NCI-H1105 treated with DMSO at 0.1 percent for 48 hours (cell line): Measurements from ENCODE around the gene ARHGAP22.
A peak's percentile ranks its signal among the peaks of the same experiment; 100 is the strongest.
"Not testable (repeated sequence)": the region's sequence is repeated elsewhere in the genome, so short reads cannot be mapped to it uniquely, and the experiment has no call there.

Experiments used
- DNase-seq: peaks from one replicate; lab custom pipeline; 2025; lab: John Stamatoyannopoulos, UW

ARHGAP22 gene, protein sequence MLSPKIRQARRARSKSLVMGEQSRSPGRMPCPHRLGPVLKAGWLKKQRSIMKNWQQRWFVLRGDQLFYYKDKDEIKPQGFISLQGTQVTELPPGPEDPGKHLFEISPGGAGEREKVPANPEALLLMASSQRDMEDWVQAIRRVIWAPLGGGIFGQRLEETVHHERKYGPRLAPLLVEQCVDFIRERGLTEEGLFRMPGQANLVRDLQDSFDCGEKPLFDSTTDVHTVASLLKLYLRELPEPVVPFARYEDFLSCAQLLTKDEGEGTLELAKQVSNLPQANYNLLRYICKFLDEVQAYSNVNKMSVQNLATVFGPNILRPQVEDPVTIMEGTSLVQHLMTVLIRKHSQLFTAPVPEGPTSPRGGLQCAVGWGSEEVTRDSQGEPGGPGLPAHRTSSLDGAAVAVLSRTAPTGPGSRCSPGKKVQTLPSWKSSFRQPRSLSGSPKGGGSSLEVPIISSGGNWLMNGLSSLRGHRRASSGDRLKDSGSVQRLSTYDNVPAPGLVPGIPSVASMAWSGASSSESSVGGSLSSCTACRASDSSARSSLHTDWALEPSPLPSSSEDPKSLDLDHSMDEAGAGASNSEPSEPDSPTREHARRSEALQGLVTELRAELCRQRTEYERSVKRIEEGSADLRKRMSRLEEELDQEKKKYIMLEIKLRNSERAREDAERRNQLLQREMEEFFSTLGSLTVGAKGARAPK

DNA sequence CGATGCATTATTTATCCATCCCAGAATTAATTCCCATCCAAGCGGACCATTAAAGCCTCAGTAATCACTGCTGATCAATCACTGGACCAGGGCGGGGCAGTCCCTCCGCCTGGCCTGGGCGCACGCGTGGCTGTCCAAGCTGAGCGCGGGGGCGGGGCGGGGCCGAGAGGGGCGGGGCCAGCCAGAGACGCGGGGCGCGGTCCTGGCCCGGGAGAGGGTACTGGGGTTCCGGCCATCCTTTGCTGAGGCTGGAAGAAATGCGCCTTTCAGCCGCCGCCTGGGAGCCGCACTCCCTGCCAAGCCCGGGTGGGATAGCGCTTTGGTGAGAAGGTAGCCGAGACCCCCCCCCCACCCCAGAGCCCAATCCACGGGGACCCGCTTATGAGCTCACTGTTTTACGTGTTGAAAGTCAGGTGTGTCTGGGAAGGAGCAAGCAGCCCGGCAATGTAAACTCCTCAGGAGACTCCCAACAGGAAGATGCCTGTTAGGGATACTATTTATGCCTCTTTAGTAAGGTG, at the start of gene ARHGAP22:
TSS of gene ARHGAP22 (minus strand) at position 83 of the 518 bp plus-strand sequence. CDS start 277 bp downstream, outside the sequence.
- DNase-seq: no peak

DNA sequence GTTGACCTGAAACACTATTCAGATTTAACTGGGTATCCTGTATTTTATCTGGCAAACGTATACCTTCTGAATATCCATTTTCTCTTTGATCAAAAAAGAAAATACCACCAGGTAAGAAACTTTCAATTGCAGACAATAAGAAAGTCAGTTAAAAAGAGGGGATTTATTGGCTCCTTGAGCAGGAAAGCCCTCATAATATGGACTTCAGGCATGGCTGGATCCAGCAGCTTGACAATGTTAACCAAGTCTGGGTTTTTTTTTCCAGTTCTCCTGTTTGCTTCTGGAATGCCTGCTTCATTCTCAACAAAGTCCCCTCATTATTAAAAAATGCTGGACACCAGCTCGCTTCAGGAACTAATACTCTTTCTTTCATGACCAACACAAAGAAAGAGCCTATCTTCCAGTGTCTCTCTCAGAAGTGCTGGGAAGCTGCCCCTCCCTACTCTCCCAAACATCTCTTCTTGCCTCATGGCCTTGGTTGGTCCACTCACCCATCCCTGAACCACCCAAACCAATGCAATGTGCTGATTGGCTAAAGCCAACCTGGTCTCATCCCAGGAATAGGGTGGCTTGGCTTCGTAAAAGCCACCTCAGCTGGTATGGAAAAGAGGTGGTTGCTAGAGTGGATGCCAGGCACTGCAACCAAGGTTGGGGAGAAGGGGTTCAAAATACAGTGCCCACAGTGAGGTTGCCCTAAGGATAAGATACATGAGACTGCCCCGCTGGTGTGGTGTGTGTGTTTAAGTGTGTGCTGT, 49.2 kb upstream of the ARHGAP22 start:
- no peak for DNase-seq

DNA sequence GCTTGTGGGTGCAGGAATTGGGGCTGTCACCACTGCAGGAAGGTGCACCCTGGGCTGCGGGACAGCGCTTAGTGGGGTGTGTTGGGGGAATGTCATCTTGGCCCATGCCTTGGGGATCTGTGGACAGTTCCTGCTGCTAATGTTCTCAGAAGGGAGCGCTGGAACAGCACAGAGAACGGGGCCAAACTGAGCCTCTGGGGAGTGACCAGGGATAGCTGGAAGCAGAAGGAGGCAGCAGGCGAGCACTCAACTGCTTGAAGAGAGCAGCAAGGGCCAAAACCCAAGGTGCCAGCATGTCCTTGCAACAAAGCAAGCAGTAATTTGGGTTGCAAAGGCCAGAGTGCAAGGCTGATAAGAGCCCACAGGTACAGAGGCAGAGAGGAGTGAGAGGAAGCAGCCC, 48.5 kb upstream of the ARHGAP22 start:
- no peak for DNase-seq

DNA sequence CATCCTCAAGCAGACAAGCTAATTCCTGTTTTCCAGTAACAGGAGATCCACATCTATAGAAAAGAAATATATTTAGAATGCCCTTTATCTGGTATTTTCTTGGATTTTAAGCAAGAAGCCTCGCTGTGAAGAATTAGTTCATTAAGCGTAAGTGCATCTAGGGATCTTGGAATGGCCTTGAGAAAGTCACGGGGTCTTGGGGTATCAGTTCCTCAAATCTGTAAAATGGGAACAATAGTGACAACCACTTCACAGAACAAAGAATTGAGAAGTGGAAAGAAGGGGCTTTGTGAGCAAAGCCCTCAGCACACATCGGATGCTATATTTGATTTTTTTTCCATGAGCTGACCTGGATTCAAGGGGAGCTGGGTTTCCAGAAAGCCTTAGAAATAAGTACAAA, 47.5 kb upstream of the ARHGAP22 start:
- DNase-seq: no peak

DNA sequence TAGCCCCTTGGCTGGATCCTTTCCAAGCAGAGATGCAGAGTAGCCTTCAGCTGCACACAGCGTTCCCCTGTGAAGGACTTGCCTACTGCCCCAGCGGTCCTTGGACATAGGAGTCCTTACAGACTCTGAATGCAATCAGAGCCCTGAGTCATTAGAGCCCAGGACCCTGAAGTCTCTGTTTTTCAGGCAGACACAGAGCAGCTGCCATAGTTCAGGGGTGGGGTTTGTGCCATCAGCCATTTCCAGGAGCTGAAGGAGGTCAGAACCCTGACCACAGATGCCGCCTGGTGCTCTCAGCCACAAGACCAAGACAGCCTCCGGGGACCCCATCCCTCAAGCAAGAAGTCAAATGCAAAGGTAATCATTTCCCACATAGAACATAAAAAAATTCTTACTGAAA, 47.0 kb upstream of the ARHGAP22 start:
- DNase-seq: no peak

DNA sequence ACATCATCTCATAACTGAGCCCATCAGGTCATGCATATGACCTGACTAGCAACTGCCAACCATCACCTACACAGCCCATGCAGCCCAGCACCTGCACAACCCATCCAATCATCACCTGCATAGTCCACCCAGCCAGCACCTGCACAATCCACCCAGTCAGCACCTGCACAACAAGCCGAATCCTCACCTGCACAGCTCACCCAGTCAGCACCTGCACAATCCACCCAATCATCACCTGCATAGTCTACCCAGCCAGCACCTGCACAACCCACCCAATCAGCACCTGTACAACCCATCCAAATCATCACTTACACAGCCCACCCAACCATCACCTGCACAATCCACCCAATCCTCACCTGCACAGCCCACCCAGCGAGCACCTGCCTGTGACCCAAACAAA, 46.4 kb upstream of the ARHGAP22 start:
- DNase-seq: peak; percentile 58

DNA sequence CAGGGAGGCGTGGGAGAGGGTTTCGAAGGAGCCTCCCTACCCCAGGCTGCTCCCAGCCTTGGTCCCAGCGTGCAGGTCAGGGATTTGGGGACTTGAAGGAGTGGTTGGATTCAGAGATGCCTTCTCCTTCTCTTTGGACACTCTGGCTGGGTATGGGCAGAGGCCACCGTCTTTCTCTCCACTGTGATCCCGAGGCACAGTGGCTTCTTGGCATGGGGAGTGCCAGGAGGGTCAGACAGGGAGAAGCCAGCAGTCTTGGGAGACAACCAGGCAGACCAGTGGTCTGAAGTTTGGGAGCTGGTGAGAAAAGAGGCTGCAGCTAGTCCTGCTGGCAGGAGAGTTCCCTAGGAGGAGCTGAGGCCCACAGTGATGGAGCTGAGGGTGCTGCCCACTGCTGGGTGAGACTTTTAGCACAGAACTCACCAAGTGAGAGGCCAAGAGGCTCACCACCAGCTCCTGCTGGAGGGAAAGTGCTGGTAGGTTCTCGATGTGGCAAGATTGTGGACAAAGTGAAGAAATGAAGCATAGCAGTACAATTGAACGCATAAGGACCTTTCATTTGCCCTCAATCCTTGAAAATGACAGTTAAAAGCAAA, 44.6 kb upstream of the ARHGAP22 start:
- DNase-seq: no peak

DNA sequence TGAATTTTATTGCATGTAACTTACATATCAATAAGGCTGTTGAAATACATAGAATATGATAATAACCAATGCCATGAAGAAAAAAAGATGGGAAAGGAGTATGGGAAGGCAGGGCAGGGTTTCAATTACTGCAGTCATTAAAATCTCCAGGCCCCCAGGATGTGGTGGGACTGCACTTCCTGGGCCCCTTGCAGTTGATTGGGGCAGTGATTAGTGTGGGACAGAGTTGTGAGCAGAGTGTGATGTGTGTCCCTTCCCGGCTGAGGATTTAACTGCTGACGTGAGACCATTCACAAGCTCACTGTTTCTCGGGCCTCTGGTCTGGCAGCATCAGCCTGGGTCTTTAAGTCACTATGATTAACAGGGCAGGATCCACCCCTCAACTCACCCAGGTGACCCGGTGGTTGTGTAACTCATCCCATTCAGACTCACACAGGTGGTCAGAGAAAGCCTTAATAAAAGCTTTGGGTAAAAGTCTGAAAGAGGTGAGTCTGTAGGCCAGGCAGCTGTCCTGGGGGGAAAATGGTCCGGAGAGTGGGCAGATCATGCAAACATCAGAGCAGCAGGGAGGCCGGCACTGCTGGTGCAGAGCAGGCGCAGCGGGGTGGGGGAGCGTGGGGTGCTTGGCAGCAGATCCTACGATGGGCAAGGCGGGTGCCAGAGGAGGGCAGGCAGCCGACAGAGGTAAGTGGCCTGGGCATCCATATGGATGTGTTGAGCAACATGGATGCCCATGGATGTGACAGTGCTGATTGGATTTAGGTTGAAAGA, 43.5 kb upstream of the ARHGAP22 start:
- DNase-seq: no peak

DNA sequence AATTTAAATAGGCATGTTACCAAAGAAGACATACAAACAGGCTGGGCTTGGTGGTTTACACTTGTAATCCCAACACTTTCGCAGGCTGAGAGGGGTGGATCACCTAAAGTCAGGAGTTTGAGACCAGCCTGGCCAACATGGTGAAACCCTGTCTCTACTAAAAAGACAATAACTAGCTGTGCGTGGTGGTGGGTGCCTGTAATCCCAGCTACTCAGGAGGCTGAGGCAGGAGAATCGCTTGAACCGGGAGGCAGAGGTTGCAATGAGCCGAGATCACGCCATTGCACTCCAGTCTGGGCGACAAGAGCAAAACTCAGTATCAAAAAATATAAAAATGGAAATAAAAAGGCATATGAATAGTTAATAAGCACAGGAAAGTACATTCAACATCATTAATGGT, 42.2 kb upstream of the ARHGAP22 start:
- not testable (repeated sequence) for DNase-seq

DNA sequence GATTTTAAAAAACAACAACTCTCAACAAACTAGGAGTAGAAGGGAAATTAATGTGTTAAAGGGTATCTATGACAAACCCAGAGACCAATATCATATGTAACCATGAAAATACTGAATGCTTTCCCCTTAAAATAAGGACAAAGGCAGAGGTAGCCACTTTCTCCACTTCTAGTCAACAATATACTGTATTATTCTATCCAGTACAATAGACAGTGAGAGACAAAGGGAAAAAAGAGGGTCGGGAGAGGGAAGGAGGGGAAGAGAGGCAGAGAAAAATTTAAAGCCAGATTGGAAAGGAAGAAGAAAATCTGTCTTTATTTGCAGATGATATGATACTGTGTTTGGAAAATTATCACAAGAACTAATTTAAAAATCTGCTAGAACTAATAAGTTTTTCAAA, 40.7 kb upstream of the ARHGAP22 start:
- DNase-seq: no peak

DNA sequence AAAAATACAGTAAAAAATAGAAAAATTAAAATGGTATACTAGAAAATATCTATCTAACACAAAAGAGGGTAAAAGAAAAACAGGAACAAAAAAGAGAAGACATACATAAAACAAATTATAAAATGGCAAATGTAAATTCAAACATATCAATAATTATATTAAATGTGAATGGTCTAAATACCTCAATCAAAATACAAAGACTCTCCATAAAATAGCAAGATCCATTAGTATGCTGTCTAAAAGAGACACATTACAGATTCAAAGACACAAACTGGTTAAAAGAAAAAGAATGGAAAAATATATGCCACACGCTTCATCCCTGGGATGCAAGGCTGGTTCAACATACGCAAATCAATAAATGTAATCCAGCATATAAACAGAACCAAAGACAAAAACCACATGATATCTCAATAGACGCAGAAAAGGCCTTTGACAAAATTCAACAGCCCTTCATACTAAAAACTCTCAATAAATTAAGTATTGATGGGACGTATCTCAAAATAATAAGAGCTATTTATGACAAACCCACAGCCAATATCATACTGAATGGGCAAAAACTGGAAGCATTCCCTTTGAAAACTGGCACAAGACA, 36.3 kb upstream of the ARHGAP22 start:
- not testable (repeated sequence) for DNase-seq

DNA sequence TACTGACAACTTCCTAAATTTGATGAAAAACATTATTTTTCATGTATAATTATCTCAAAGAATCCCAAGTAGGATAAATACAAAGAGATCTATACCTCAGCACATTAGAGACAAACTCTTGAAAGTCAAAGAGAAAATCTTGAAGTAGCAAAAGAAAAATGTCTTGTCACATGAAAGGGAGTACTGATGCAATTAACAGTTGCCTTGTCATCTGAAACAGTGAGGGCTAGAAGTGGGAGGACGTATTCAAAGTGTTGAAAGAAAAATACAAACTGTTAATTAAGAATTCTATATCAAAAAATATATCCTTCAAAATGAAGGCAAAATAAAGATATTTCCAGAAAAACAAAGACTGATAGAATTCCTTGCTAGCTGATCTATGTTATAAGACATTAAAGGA, 35.5 kb upstream of the ARHGAP22 start:
- no peak for DNase-seq

DNA sequence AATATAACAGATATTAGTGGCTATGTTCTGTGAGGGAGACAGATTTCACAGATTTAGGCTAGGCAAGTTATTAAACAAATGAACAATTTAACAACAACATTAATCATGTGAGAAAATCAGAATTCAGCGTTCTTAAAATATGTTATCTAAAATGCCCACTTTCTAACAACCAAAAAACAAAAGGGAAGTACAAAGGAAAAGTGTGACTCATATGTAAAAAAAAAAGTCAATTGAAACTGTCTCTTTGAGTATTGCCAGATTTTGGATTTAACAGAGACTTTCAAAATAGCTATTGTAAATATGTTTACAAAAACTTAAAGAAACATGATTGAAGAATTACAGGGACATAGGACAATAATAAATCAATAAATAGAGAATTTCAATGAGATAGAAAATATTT, 34.8 kb upstream of the ARHGAP22 start:
- no peak for DNase-seq

DNA sequence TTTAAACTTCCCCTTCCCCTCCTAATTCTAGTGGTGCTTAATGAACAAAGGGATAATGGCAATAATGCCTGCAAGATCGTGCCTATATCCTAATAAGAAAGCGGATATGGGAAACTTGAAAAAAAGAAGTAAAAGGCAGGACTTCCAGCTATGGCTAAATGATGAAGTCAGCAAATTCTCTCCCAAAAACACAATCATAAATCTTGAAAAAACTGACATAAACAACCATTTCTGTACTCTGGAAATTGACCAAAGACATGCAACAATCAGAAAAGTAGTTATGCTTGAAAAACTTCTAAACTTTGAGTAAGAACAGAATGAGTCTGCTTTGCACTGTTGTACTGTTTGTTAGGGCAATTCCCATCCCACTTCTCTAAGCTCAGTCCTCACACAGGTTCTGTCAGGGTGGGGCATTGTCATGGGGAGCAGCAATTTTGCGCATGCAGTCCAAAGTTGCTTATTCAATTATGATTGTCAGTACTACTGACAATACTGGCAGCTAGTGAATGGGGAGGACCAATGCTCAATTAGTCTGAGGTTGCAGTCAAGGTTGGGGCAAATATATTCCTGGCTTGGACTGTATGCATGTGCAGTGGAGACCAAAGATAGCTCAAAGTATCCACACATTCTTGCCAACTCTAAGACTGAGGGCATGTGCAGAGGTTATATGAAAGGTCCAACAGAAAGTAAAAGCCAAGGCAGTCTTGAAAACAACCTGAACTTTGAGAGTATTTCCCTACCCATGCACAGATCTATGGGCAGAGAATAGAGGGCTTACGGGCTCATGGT, 34.1 kb upstream of the ARHGAP22 start:
- no peak for DNase-seq

DNA sequence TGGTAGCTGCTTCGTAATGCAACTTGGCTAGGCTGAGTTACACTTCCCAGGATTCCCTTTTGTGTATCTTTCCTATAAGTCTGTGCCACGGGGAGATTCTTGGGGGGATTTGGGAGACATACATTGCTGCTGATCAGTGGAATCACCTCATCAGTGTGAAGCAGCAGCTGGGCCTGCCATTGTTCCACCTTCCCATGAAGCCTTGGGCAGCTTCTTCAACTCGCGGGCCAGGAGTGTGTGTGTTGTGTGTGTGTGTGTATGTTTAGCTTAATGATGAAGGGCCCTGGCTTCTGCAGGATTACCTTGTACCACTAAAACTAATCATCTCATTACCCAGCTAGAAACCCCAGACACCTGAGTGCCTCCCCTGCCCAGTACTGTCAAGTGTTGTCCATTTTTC, 33.3 kb upstream of the ARHGAP22 start:
- no peak for DNase-seq

DNA sequence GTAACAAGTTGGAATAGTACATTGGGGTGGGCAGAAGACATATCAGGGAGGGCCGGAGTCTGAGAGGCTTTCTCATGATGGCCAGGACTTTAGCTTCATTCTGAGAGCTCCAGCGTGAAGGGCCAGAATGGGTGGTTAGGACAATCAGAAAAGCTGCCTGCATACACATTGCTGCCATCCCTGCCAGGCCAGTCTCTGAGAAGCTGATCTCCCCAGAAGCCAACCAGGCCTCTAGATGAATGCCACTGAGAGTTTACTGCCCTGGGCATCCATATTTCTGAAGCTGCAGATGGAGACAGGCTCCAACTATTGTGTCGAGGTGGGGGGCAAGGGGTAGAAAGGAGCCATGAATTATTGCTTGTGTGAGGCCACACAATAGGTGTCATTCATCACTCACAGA, 32.0 kb upstream of the ARHGAP22 start:
- DNase-seq: no peak

DNA sequence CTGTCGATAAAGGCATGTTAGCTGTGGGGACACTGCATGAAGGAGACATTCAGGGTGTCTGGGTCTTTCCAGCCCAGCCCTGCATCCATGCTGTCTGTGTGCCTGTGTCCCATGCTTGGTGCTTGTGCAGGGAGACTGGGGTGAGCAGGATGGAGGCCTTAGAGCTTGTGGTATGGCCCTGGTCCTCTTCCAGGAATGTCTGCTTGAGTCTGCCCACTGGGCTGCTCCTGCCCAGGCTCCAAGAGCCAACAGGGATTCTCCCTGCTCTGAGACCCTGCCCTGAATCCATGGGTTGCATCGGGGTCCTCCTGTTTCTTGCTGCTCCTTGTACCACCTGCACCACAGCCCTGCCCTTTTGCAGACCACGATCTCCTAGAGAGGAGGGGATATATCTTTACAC, 31.4 kb upstream of the ARHGAP22 start:
- no peak for DNase-seq

DNA sequence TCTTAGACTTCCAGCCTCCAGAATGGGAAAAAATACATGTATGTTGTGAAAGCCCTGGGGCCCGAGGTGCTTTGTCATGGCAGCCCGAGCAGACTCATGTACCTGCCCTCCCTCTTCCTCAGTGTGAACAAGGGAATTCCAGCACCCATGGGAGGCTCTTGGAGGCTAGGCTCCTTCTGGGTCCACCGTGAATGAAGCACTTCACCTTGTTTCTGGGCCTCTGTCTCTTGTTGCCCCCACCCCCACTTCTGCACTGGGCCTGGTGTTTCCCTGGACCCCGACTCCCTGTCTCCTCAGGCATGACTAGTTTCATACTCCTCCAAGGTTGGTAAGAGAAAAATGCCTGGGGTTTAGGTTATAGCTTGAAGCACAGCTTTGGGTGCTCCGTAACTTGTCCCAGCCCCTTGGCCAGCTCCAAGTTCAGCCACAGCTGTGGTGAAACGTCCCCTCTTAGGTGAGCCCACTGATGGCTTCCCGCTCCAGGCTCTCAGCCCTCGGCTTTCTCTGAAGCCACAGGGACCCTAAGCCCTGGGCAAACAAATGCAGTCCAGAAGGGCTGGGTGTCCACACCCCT, 30.2 kb upstream of the ARHGAP22 start:
- no peak for DNase-seq

DNA sequence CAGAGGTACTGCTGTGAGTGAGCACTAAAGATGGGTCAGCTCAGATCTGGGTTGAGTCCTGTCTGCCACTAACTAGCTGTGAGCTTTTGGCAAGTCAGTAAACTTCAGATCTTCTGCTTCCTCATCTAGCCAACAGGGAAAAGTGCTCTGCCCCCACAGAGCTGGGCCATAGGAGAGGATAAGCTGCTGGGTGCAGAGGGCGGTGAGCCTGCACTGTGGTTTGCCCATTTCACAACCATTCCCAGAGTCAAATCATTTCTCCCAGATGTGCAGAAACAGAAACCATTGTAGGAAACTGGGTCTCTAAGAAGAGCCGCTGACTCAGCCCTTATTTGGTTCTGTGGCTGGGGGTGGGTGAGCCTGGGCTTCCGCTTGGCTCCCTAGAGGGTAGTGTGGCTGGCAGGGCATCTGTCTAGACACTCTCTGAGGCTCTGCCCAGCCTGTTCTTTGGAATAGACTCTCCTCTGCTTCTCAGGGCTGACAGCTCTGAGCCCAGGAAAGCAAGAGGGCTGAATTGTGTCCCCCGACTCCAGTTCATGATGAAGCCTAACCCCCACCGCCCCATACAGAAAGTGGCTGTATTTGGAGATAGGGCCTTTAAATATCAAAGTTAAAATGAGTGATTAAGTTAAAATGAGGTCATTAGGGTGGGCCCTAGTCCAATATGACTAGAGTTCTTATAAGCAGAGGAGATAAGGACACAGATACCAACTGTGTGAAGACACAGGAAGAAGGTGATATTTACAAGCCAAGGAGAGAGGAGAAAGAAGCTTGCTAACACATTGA, 29.5 kb upstream of the ARHGAP22 start:
- DNase-seq: no peak
